Duodenal mucosa (tissue), 2 donors: Measurements from ENCODE around the gene TMEM269.

Experiments used
- H3K27ac ChIP-seq: one replicate; pipeline ENCODE4 v1.7.0; 2013; ENCODE audit warnings: low read depth, low read length
- H3K27me3 ChIP-seq, 2 donors: one replicate each; pipeline ENCODE4 v1.7.0; 2013; ENCODE audit warnings: low read length in 2 of 2, control low read depth in 1 of 2; ENCODE audit not compliant: insufficient read depth in 2 of 2, control insufficient read depth in 1 of 2
- H3K36me3 ChIP-seq, 2 donors: one replicate each; pipeline ENCODE4 v1.7.0; 2013; ENCODE audit warnings: low read length in 2 of 2, control low read depth in 1 of 2; ENCODE audit not compliant: insufficient read depth in 2 of 2, control insufficient read depth in 1 of 2
- H3K4me1 ChIP-seq, 2 donors: one replicate each; pipeline ENCODE4 v1.7.0; 2013; ENCODE audit warnings: low read length in 2 of 2, control low read depth in 1 of 2; ENCODE audit not compliant: insufficient read depth in 2 of 2, control insufficient read depth in 1 of 2
- H3K4me3 ChIP-seq, 2 donors: one replicate each; pipeline ENCODE4 v1.7.0; 2013; ENCODE audit warnings: low read length in 2 of 2, low read depth in 1 of 2
- H3K9ac ChIP-seq, 2 donors: one replicate each; pipeline ENCODE4 v1.7.0; 2013; ENCODE audit warnings: low read length in 2 of 2, low read depth in 1 of 2
- H3K9me3 ChIP-seq, 2 donors: one replicate each; pipeline ENCODE4 v1.7.0; 2013; ENCODE audit warnings: low read length in 2 of 2, control low read depth in 1 of 2; ENCODE audit not compliant: control insufficient read depth in 1 of 2

The TMEM269 gene

GRCh38 chr1:42759114-42759513 is 25.7 kb upstream of the TMEM269 start:
- Histone ChIP-seq H3K27ac (no peak overlapping the region), H3K4me1 (no peaks in the 10 kb centered on the region), H3K27me3 (no peaks in the 10 kb centered on the region), H3K9me3 (no peaks in the 10 kb centered on the region), H3K9ac (no peak overlapping the region), H3K36me3 (peaks cover 9 to 25% of the 10 kb centered on the region in 2 donors), H3K4me3 (no peak overlapping the region)

DNA sequence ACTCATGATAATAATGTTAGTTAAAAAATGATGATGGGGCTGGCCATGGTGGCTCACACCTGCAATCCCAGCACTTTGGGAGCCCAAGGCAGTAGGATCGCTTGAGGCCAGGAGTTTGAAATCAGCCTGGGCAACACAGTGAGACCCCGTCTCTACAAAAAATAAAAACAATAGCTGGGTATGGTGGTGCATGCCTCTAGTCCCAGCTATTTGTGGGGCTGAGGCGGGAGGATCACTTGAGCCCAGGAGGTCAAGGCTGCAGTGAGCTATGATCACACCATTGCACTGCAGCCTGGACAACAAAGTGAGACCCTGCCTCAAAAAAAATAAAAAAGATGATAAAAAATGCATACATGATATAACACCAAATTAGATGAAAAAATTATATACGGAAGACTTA is 23.2 kb upstream of the TMEM269 start:
- no peaks in the 10 kb centered on the region for H3K9me3 ChIP-seq
- no peak overlapping the region for H3K9ac ChIP-seq
- H3K36me3 ChIP-seq = peaks cover 8 to 9% of the 10 kb centered on the region in 2 donors
- no peak overlapping the region for H3K4me3 ChIP-seq
- no peaks in the 10 kb centered on the region for H3K27me3 ChIP-seq
- peaks cover 7 to 12% of the 10 kb centered on the region in 2 donors for H3K4me1 ChIP-seq
- H3K27ac ChIP-seq = no peak overlapping the region

DNA sequence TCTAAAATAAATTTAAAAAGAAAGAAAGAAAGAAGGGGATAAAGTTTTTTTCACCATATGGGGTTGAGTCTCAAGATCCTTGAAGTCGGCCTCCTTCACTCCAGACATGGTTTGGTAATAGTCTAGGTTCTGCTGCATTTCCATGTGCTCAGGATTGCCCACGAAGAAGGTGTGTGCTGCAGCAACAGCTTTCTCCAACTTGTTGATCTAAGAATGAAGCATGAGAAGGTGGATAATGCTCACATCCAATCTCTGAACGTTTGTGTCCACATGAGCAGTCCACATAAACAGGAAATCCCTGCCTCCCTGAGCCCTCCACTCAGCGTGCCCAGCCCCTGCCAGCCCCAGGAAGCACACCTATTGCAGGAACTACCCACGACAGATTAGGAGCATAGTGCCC is 22.5 kb upstream of the TMEM269 start:
- Histone ChIP-seq H3K27me3 (no peaks in the 10 kb centered on the region), H3K4me3 (no peak overlapping the region), H3K36me3 (peaks cover 8% of the 10 kb centered on the region in 2 donors), H3K27ac (no peak overlapping the region), H3K9me3 (no peaks in the 10 kb centered on the region), H3K9ac (no peak overlapping the region), H3K4me1 (peaks cover 7 to 12% of the 10 kb centered on the region in 2 donors)

DNA sequence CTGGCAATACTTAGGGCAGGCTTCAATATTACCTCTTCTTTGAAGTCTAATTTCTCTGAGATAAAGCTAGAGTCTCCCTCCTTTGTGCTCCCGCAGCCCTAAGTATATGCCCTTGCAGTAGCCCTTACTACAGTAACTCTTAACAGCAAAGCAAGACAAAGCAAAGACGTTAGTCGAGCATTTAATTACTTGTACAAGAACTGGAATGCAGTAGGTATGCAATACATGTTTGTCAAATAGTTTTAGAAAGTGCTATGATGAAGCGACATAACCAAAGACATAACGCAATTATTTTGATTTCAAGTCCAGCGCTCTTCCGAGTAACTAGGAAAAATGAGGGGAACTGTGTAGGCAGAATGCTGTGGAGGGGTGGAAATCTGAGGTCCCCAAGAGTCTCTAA is 19.5 kb upstream of the TMEM269 start:
- H3K9ac ChIP-seq = peak overlapping the region; percentile 64 to 73
- peaks cover 16 to 28% of the 10 kb centered on the region in 2 donors for H3K4me1 ChIP-seq
- H3K36me3 ChIP-seq = peaks cover 0 to 3% of the 10 kb centered on the region in 2 donors
- H3K27ac ChIP-seq = no peak overlapping the region
- no peaks in the 10 kb centered on the region for H3K27me3 ChIP-seq
- no peaks in the 10 kb centered on the region for H3K9me3 ChIP-seq
- peak overlapping the region; percentile 88 to 94 for H3K4me3 ChIP-seq

- Histone ChIP-seq H3K27ac (peak overlapping the region; percentile 84), H3K9me3 (no peaks in the 10 kb centered on the region), H3K4me3 (peak overlapping the region; percentile 88 to 94), H3K27me3 (no peaks in the 10 kb centered on the region), H3K9ac (peak overlapping the region; percentile 64 to 73), H3K4me1 (peaks cover 16 to 28% of the 10 kb centered on the region in 2 donors), H3K36me3 (peaks cover 0 to 3% of the 10 kb centered on the region in 2 donors)
Observed at GRCh38 chr1:42765832-42766740, 18.7 kb upstream of the TMEM269 start.

GRCh38 chr1:42766741-42767509 is 17.9 kb upstream of the TMEM269 start, which contains the start of the genes C1orf50 and P3H1:
Gene C1orf50, plus strand, starts transcription at chr1:42767249. Its CDS starts 63 bp downstream, at chr1:42767312.
Gene P3H1, minus strand, starts transcription at chr1:42767028. Its CDS starts 57 bp downstream, at chr1:42766971.
- H3K4me1 ChIP-seq = peaks cover 16 to 28% of the 10 kb centered on the region in 2 donors
- H3K4me3 ChIP-seq = peak within 1 kb of the TSS; percentile 93 to 94
- H3K9me3 ChIP-seq = no peaks in the 10 kb centered on the region
- peaks cover 0 to 3% of the 10 kb centered on the region in 2 donors for H3K36me3 ChIP-seq
- H3K9ac ChIP-seq = peak within 1 kb of the TSS; percentile 89 to 97
- peak within 1 kb of the TSS; percentile 84 for H3K27ac ChIP-seq
- H3K27me3 ChIP-seq = no peaks in the 10 kb centered on the region

GRCh38 chr1:42767510-42768000 is 17.2 kb upstream of the TMEM269 start:
- peaks cover 16 to 28% of the 10 kb centered on the region in 2 donors for H3K4me1 ChIP-seq
- no peaks in the 10 kb centered on the region for H3K9me3 ChIP-seq
- H3K4me3 ChIP-seq = peak overlapping the region; percentile 93 to 94
- no peaks in the 10 kb centered on the region for H3K27me3 ChIP-seq
- H3K27ac ChIP-seq = peak overlapping the region; percentile 83
- H3K36me3 ChIP-seq = peaks cover 0 to 3% of the 10 kb centered on the region in 2 donors
- H3K9ac ChIP-seq = peak overlapping the region; percentile 89 to 97

DNA sequence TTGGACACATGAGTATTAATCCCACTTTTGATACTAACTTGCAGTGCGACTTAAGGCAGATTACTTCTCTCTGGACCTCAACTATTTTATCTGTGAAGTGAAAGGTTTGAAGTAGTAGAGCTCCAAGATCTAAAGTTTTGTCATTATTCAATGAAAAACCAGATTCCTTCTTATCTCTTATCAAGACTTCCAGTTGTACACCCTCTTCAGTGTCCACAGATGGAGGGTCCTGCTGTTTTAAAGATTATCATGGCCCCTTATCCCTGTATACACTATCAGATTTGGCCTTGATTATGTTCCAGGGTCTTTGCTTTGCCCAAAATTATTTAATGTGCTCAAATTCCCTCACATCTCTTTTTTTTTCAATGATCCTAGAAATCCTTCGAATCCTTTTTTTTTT is 16.6 kb upstream of the TMEM269 start:
- H3K36me3 ChIP-seq = peaks cover 1 to 3% of the 10 kb centered on the region in 2 donors
- peak overlapping the region; percentile 89 to 97 for H3K9ac ChIP-seq
- H3K27me3 ChIP-seq = no peaks in the 10 kb centered on the region
- H3K27ac ChIP-seq = no peak overlapping the region
- no peaks in the 10 kb centered on the region for H3K9me3 ChIP-seq
- peak overlapping the region; percentile 93 to 94 for H3K4me3 ChIP-seq
- peaks cover 16 to 28% of the 10 kb centered on the region in 2 donors for H3K4me1 ChIP-seq

- Histone ChIP-seq H3K27ac (no peak overlapping the region), H3K36me3 (peaks cover 6 to 15% of the 10 kb centered on the region in 2 donors), H3K27me3 (no peaks in the 10 kb centered on the region), H3K9me3 (no peaks in the 10 kb centered on the region), H3K4me3 (no peak overlapping the region), H3K9ac (no peak overlapping the region), H3K4me1 (peaks cover 16 to 28% of the 10 kb centered on the region in 2 donors)
Observed at GRCh38 chr1:42769811-42770210, 15.0 kb upstream of the TMEM269 start.
